ENCODE data around the gene CCNF.

Gene CCNF

GRCh38 chr16:2458887-2459646 is 29.8 kb downstream of the CCNF start:
- DNase-seq (ENCODE audit: low read depth) = no peak

GRCh38 chr16:2459647-2460390 is 30.6 kb downstream of the CCNF start, which contains the start of gene TEDC2:
Gene TEDC2 (plus strand): TSS chr16:2460109. CDS start chr16:2460145, 36 bp downstream.
- peak; percentile 85 for DNase-seq (ENCODE audit: low read depth)

- no peak for DNase-seq (ENCODE audit: low read depth)
Measured at GRCh38 chr16:2460391-2460713, 31.1 kb downstream of the CCNF start.

GRCh38 chr16:2460916-2461315 is 31.7 kb downstream of the CCNF start:
- DNase-seq (ENCODE audit: low read depth) = no peak

GRCh38 chr16:2462031-2462866 is 33.0 kb downstream of the CCNF start:
- no peak for DNase-seq (ENCODE audit: low read depth)

- no peak for DNase-seq (ENCODE audit: low read depth)
Measured at GRCh38 chr16:2464333-2464732, 35.1 kb downstream of the CCNF start.

GRCh38 chr16:2465653-2466415 is 36.6 kb downstream of the CCNF start:
- DNase-seq (ENCODE audit: low read depth) = no peak

GRCh38 chr16:2466667-2467527 is 37.6 kb downstream of the CCNF start:
- no peak for DNase-seq (ENCODE audit: low read depth)

GRCh38 chr16:2467528-2468232 is 38.4 kb downstream of the CCNF start:
- peak; percentile 69 for DNase-seq (ENCODE audit: low read depth)

- DNase-seq (ENCODE audit: low read depth) = no peak
Measured at GRCh38 chr16:2468233-2468724, 39.0 kb downstream of the CCNF start.

GRCh38 chr16:2468725-2469398 is 39.6 kb downstream of the CCNF start:
- no peak for DNase-seq (ENCODE audit: low read depth)

- no peak for DNase-seq (ENCODE audit: low read depth)
Measured at GRCh38 chr16:2469399-2470233, 40.4 kb downstream of the CCNF start.

- DNase-seq (ENCODE audit: low read depth) = no peak
Measured at GRCh38 chr16:2470234-2470601, 41.0 kb downstream of the CCNF start.

GRCh38 chr16:2470603-2471015 is 41.4 kb downstream of the CCNF start:
- DNase-seq (ENCODE audit: low read depth) = no peak

GRCh38 chr16:2471016-2471652 is 41.9 kb downstream of the CCNF start, which contains the start of gene NTN3:
Gene NTN3 (plus strand): TSS chr16:2471297. CDS start chr16:2471702, 405 bp downstream.
- DNase-seq (ENCODE audit: low read depth) = no peak

GRCh38 chr16:2471653-2472487 is 42.6 kb downstream of the CCNF start:
- no peak for DNase-seq (ENCODE audit: low read depth)

- no peak for DNase-seq (ENCODE audit: low read depth)
Measured at GRCh38 chr16:2472488-2472864, 43.2 kb downstream of the CCNF start.
